Ovary (tissue), 9 donors: ENCODE results near the gene EFHD2. TPM values are rescaled to one million over a fixed set of nuclear protein-coding genes. Genes with fewer than 3 reads are reported as not detected.

Experiments
- DNase-seq, 5 donors: peaks; one replicate each; pipeline ENCODE4 v3.0.0-alpha.2; 2019 to 2020
- H3K27ac ChIP-seq, 2 donors: fragments of 200-600 bp; one replicate each; pipeline versions ENCODE4 v1.5.1 to v1.8.0; 2019 to 2022
- H3K27me3 ChIP-seq: fragments of 200-600 bp; one replicate; pipeline ENCODE4 v1.8.0; 2022
- H3K36me3 ChIP-seq: fragments of 200-600 bp; sonication (generic); one replicate; pipeline ENCODE4 v1.5.1; 2019
- H3K4me1 ChIP-seq: one replicate; pipeline ENCODE4 v1.8.1; 2013; ENCODE audit warnings: mild to moderate bottlenecking, moderate library complexity; ENCODE audit not compliant: insufficient read depth
- H3K4me3 ChIP-seq: fragments of 200-600 bp; sonication (generic); one replicate; pipeline ENCODE4 v1.5.1; 2017
- H3K9me3 ChIP-seq, 2 donors: fragments of 200-600 bp in 1 of 2; sonication (generic) in 1 of 2; one replicate each; pipeline versions ENCODE4 v1.5.1 to v1.8.1; 2013 to 2019; ENCODE audit warnings: mild to moderate bottlenecking in 1 of 2, moderate library complexity in 1 of 2
- CTCF ChIP-seq, 3 donors: fragments of 450-650 bp in 2 of 3; fragments of 200-600 bp in 1 of 3; IDR thresholded peaks; one replicate each; pipeline versions ENCODE4 v1.5.1 to v1.8.0; 2016 to 2022; ENCODE audit warnings: antibody characterized with exemption in 3 of 3, mild to moderate bottlenecking in 1 of 3
- EP300 ChIP-seq: sonication (generic); formaldehyde crosslinking; IDR thresholded peaks from one replicate; pipeline ENCODE4 v1.6.1; 2017; ENCODE audit warnings: antibody characterized with exemption
- POLR2A ChIP-seq: fragments of 450-650 bp; IDR thresholded peaks from one replicate; pipeline ENCODE4 v1.6.1; 2017; ENCODE audit warnings: antibody characterized with exemption, mild to moderate bottlenecking, moderate library complexity
- WGBS, 3 donors: extraction: QIAGEN DNeasy Blood & Tissue Kit in 1 of 3; methylation state at CpG; one replicate each; pipeline versions ENCODE4 v1.1.5 to v1.1.7; 2013 to 2017; 5-methylcytosine and 5-hydroxymethylcytosine counted together
- intact Hi-C, 4 donors: fragments of 100-400 bp; cut with DNase I; formaldehyde crosslinking; loops; one replicate each; pipeline versions ENCODE4 v1.11.0 to v1.15.1; 2022 to 2023
- polyA plus RNA-seq, 2 donors: library from polyadenylated mRNA; stranded (reverse); fragments of 200-250 nt in 1 of 2; fragments of 350-450 nt in 1 of 2; fragmentation: Illumina TruSeq in 1 of 2; extraction: RNeasy Lipid Tissue Mini Kit (QIAGEN cat#74804) in 1 of 2; gene quantifications; one replicate each; pipeline ENCODE4 v1.2.3, GENCODE V29; 2013 to 2014
- total RNA-seq, 7 donors: library from RNA; depleted of rRNA in 2 of 7; stranded (reverse); fragments of >200 nt in 2 of 7; fragmentation: NEBNext Ultra II Directional in 3 of 7; extraction: Animal tissue kit (Norgen Biotek cat#: 25700) in 3 of 7; gene quantifications; one replicate each; pipeline versions ENCODE4 v1.1.0 to v1.2.4, GENCODE V29; 2016 to 2023
- donor health status: DM: no; HTN: no; CAD: no; lungs with moderate emphysema.
- donor health status: DM: no; HTN: no; CAD: no.
- donor health status: Bipolar disorder and iron deficiency.
- donor health status: DM: yes; HTN: yes; CAD: no.
- donor health status: DM: no; HTN: no; CAD: no.
- donor health status: DM: yes; HTN: yes; CAD: no.

The EFHD2 gene
- total and polyA plus RNA-seq, 9 donors: 19.6 to 63.2 (median 29.6) TPM

- Histone ChIP-seq H3K4me1 (peaks cover 5% of the 10 kb centered on the region), H3K9me3 (no peaks in the 10 kb centered on the region), H3K4me3 (no peak overlapping the region), H3K27ac (no peak overlapping the region), H3K36me3 (no peaks in the 10 kb centered on the region), H3K27me3 (no peaks in the 10 kb centered on the region)
- intact Hi-C loops: loop anchor here in 2 of 4 donors (10.0 kb wide), 2 partner anchors 289 to 299 kb away; no protein-coding TSS in a partner anchor
- no peak for DNase-seq
- TF ChIP-seq EP300 (no peak), CTCF (IDR thresholded peaks at IDR 0.05) (no peak), POLR2A (no peak)
- 92 to 95% (median 92%) methylated on average over 11 of the region's 11 CpGs for WGBS, 3 donors
Measured at GRCh38 chr1:15423355-15424077, 13.8 kb downstream of the EFHD2 start.

- Histone ChIP-seq H3K4me1 (peaks cover 5% of the 10 kb centered on the region), H3K9me3 (no peaks in the 10 kb centered on the region), H3K27me3 (no peaks in the 10 kb centered on the region), H3K27ac (no peak overlapping the region), H3K36me3 (no peaks in the 10 kb centered on the region), H3K4me3 (no peak overlapping the region)
- intact Hi-C loops: loop anchor here in 2 of 4 donors (10.0 kb wide), 2 partner anchors 289 to 299 kb away; no protein-coding TSS in a partner anchor
- TF ChIP-seq POLR2A (no peak), EP300 (no peak), CTCF (IDR thresholded peaks at IDR 0.05) (no peak)
- DNase-seq: no peak
- WGBS, 3 donors: 88 to 93% (median 91%) methylated on average over 13 of the region's 13 CpGs
Measured at GRCh38 chr1:15424146-15424667, 14.5 kb downstream of the EFHD2 start.

DNA sequence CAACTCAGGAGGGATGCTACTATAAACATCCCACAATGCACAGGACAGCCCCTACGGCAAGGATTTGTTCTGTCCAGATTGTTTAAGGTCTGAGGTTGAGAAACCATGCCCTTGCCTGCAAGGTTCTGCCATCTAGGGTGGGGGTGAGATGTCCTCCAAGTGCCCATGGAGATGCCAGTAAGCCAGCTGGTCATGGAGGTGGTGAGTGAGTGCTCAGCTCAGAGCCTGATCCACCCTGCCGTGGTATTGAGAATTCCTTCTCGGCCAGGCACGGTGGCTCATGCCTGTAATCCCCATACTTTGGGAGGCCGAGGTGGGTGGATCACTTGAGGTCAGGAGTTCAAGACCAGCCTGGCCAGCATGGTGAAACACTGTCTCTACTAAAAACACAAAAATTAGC, 15.3 kb downstream of the EFHD2 start:
- H3K27ac ChIP-seq: no peak overlapping the region
- H3K4me1 ChIP-seq: peaks cover 5% of the 10 kb centered on the region
- intact Hi-C loops: loop anchor here in 3 of 4 donors (5.0 to 10.0 kb wide), 4 partner anchors 98 to 317 kb away; partner anchors contain the start of gene TMEM82 (in 1 of the 3)
- no peaks in the 10 kb centered on the region for H3K36me3 ChIP-seq
- no peak for DNase-seq
- H3K4me3 ChIP-seq: no peak overlapping the region
- 79 to 85% (median 80%) methylated on average over 5 of the region's 5 CpGs for WGBS, 3 donors
- no peaks in the 10 kb centered on the region for H3K9me3 ChIP-seq
- no peak for TF ChIP-seq CTCF (IDR thresholded peaks at IDR 0.05)
- TF ChIP-seq POLR2A: no peak
- no peak for TF ChIP-seq EP300
- H3K27me3 ChIP-seq: no peaks in the 10 kb centered on the region

GRCh38 chr1:15425521-15425920, 15.8 kb downstream of the EFHD2 start:
- H3K36me3 ChIP-seq: no peaks in the 10 kb centered on the region
- no peak for DNase-seq
- WGBS, 3 donors: 92 to 97% (median 94%) methylated on average over 10 of the region's 10 CpGs

More at GRCh38 chr1:15425521-15425920, 15.8 kb downstream of the EFHD2 start:
- Histone ChIP-seq H3K27me3 (no peaks in the 10 kb centered on the region), H3K4me1 (peaks cover 5% of the 10 kb centered on the region), H3K9me3 (no peaks in the 10 kb centered on the region), H3K27ac (no peak overlapping the region), H3K4me3 (no peak overlapping the region)
- TF ChIP-seq POLR2A (no peak), CTCF (IDR thresholded peaks at IDR 0.05) (no peak), EP300 (no peak)
- intact Hi-C loops: loop anchor here in 3 of 4 donors (5.0 to 10.0 kb wide), 4 partner anchors 98 to 317 kb away; partner anchors contain the start of gene TMEM82 (in 1 of the 3)
